Measurements from ENCODE around the gene KRTAP5-11.
"Not testable (repeated sequence)": the region's sequence is repeated elsewhere in the genome, so short reads cannot be mapped to it uniquely, and the experiment has no call there.

Gene KRTAP5-11

GRCh38 chr11:71581826-71582225 is 849 bp downstream of the KRTAP5-11 start:
- no peak for DNase-seq (ENCODE audit: low spot score)

- DNase-seq (ENCODE audit: low spot score) = peak; percentile 67
Measured at GRCh38 chr11:71580057-71581003, 2.3 kb downstream of the KRTAP5-11 start.

- DNase-seq (ENCODE audit: low spot score) = not testable (repeated sequence)
Measured at GRCh38 chr11:71579513-71579912, 3.2 kb downstream of the KRTAP5-11 start.

- no peak for DNase-seq (ENCODE audit: low spot score)
Measured at GRCh38 chr11:71577469-71578004, 5.1 kb downstream of the KRTAP5-11 start.

GRCh38 chr11:71576688-71577465 is 5.8 kb downstream of the KRTAP5-11 start:
- DNase-seq (ENCODE audit: low spot score) = not testable (repeated sequence)

GRCh38 chr11:71575723-71576424 is 6.8 kb downstream of the KRTAP5-11 start:
- DNase-seq (ENCODE audit: low spot score) = no peak

- no peak for DNase-seq (ENCODE audit: low spot score)
Measured at GRCh38 chr11:71574418-71574817, 8.3 kb downstream of the KRTAP5-11 start.

GRCh38 chr11:71572811-71573210 is 9.9 kb downstream of the KRTAP5-11 start:
- no peak for DNase-seq (ENCODE audit: low spot score)

- DNase-seq (ENCODE audit: low spot score) = not testable (repeated sequence)
Measured at GRCh38 chr11:71571101-71571850, 11.4 kb downstream of the KRTAP5-11 start.

- no peak for DNase-seq (ENCODE audit: low spot score)
Measured at GRCh38 chr11:71568704-71569349, 13.8 kb downstream of the KRTAP5-11 start.

GRCh38 chr11:71567633-71568032 is 15.0 kb downstream of the KRTAP5-11 start:
- DNase-seq (ENCODE audit: low spot score) = not testable (repeated sequence)

- DNase-seq (ENCODE audit: low spot score) = not testable (repeated sequence)
Measured at GRCh38 chr11:71566626-71567599, 15.8 kb downstream of the KRTAP5-11 start.

GRCh38 chr11:71566081-71566620 is 16.5 kb downstream of the KRTAP5-11 start:
- no peak for DNase-seq (ENCODE audit: low spot score)

- DNase-seq (ENCODE audit: low spot score) = no peak
Measured at GRCh38 chr11:71565263-71565662, 17.4 kb downstream of the KRTAP5-11 start, which contains the start of gene KRTAP5-10. Gene KRTAP5-10, plus strand, starts transcription at chr11:71565563. Its CDS starts 25 bp downstream, at chr11:71565588.

- no peak for DNase-seq (ENCODE audit: low spot score)
Measured at GRCh38 chr11:71564430-71564829, 18.2 kb downstream of the KRTAP5-11 start.

- DNase-seq (ENCODE audit: low spot score) = no peak
Measured at GRCh38 chr11:71563406-71563805, 19.3 kb downstream of the KRTAP5-11 start.

- DNase-seq (ENCODE audit: low spot score) = no peak
Measured at GRCh38 chr11:71562120-71562519, 20.6 kb downstream of the KRTAP5-11 start.

GRCh38 chr11:71558996-71559395 is 23.7 kb downstream of the KRTAP5-11 start:
- no peak for DNase-seq (ENCODE audit: low spot score)

GRCh38 chr11:71557257-71557656 is 25.4 kb downstream of the KRTAP5-11 start:
- DNase-seq (ENCODE audit: low spot score) = no peak

Data from SK-N-DZ (cell line).